MM.1S (cell line): Measurements from ENCODE around the gene ALLC.

ENCODE experiments used
- EZH2 ChIP-seq: fragments of 300-600 bp; sonication (generic); optimal IDR thresholded peaks from 2 replicates; pipeline ENCODE3; 2017; ENCODE audit warnings: low read depth, mild to moderate bottlenecking, antibody characterized with exemption, low read length, mixed read lengths
- TF ChIP-seq, protein P1 (sequence below): fragments of 300-600 bp; sonication (generic); IDR thresholded peaks from 2 replicates; pipeline ENCODE4 v1.5.1; 2016; ENCODE audit warnings: antibody characterized with exemption, low read length, mixed read lengths

DNA sequence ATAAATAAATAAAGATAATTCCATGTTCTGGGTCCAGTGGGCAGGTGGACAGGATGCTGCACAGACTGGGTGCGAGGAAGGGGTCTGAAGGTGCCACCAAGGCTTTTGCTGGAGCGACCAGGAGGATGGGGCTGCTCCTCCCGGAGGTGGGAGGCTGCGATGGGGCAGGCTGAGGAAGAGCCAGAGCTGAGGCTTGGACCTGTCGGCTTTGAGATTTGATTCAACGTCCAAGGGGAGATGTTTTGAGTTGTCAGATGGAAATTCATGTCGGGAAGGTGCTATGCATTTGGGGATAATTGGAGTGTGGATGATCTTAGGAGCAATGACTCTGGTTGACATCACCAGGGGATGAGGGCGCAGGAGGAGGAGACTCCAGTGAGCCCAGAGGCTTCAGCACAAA, 11.7 kb downstream of the ALLC start:
- TF ChIP-seq, protein P1, sequence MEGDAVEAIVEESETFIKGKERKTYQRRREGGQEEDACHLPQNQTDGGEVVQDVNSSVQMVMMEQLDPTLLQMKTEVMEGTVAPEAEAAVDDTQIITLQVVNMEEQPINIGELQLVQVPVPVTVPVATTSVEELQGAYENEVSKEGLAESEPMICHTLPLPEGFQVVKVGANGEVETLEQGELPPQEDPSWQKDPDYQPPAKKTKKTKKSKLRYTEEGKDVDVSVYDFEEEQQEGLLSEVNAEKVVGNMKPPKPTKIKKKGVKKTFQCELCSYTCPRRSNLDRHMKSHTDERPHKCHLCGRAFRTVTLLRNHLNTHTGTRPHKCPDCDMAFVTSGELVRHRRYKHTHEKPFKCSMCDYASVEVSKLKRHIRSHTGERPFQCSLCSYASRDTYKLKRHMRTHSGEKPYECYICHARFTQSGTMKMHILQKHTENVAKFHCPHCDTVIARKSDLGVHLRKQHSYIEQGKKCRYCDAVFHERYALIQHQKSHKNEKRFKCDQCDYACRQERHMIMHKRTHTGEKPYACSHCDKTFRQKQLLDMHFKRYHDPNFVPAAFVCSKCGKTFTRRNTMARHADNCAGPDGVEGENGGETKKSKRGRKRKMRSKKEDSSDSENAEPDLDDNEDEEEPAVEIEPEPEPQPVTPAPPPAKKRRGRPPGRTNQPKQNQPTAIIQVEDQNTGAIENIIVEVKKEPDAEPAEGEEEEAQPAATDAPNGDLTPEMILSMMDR = no peak
- no peak for TF ChIP-seq EZH2
